Measurements from ENCODE around the gene SYT8.
"Not testable (repeated sequence)": the region's sequence is repeated elsewhere in the genome, so short reads cannot be mapped to it uniquely, and the experiment has no call there.

GRCh38 chr11:1813356-1813755 lies 21.4 kb upstream of the SYT8 start:
- TF ChIP-seq CTCF, POLR2A (IDR thresholded peaks at IDR 0.05): not testable (repeated sequence)

Measured in vagina (tissue), 2 donors.